Ovary (tissue), 9 donors: ENCODE results near the gene AP5M1. TPM values are rescaled to one million over a fixed set of nuclear protein-coding genes. Genes with fewer than 3 reads are reported as not detected.
"Not testable (repeated sequence)": the region's sequence is repeated elsewhere in the genome, so short reads cannot be mapped to it uniquely, and the experiment has no call there.

Experiments used
- DNase-seq, 5 donors: peaks; one replicate each; pipeline ENCODE4 v3.0.0-alpha.2; 2019 to 2020
- H3K27ac ChIP-seq, 2 donors: fragments of 200-600 bp; one replicate each; pipeline versions ENCODE4 v1.5.1 to v1.8.0; 2019 to 2022
- H3K27me3 ChIP-seq: fragments of 200-600 bp; one replicate; pipeline ENCODE4 v1.8.0; 2022
- H3K36me3 ChIP-seq: fragments of 200-600 bp; sonication (generic); one replicate; pipeline ENCODE4 v1.5.1; 2019
- H3K4me1 ChIP-seq: one replicate; pipeline ENCODE4 v1.8.1; 2013; ENCODE audit warnings: mild to moderate bottlenecking, moderate library complexity; ENCODE audit not compliant: insufficient read depth
- H3K4me3 ChIP-seq: fragments of 200-600 bp; sonication (generic); one replicate; pipeline ENCODE4 v1.5.1; 2017
- H3K9me3 ChIP-seq, 2 donors: fragments of 200-600 bp in 1 of 2; sonication (generic) in 1 of 2; one replicate each; pipeline versions ENCODE4 v1.5.1 to v1.8.1; 2013 to 2019; ENCODE audit warnings: mild to moderate bottlenecking in 1 of 2, moderate library complexity in 1 of 2
- CTCF ChIP-seq, 3 donors: fragments of 450-650 bp in 2 of 3; fragments of 200-600 bp in 1 of 3; IDR thresholded peaks; one replicate each; pipeline versions ENCODE4 v1.5.1 to v1.8.0; 2016 to 2022; ENCODE audit warnings: antibody characterized with exemption in 3 of 3, mild to moderate bottlenecking in 1 of 3
- EP300 ChIP-seq: sonication (generic); formaldehyde crosslinking; IDR thresholded peaks from one replicate; pipeline ENCODE4 v1.6.1; 2017; ENCODE audit warnings: antibody characterized with exemption
- POLR2A ChIP-seq: fragments of 450-650 bp; IDR thresholded peaks from one replicate; pipeline ENCODE4 v1.6.1; 2017; ENCODE audit warnings: antibody characterized with exemption, mild to moderate bottlenecking, moderate library complexity
- WGBS, 3 donors: extraction: QIAGEN DNeasy Blood & Tissue Kit in 1 of 3; methylation state at CpG; one replicate each; pipeline versions ENCODE4 v1.1.5 to v1.1.7; 2013 to 2017; 5-methylcytosine and 5-hydroxymethylcytosine counted together
- intact Hi-C, 4 donors: fragments of 100-400 bp; cut with DNase I; formaldehyde crosslinking; loops; one replicate each; pipeline versions ENCODE4 v1.11.0 to v1.15.1; 2022 to 2023
- polyA plus RNA-seq, 2 donors: library from polyadenylated mRNA; stranded (reverse); fragments of 200-250 nt in 1 of 2; fragments of 350-450 nt in 1 of 2; fragmentation: Illumina TruSeq in 1 of 2; extraction: RNeasy Lipid Tissue Mini Kit (QIAGEN cat#74804) in 1 of 2; gene quantifications; one replicate each; pipeline ENCODE4 v1.2.3, GENCODE V29; 2013 to 2014
- total RNA-seq, 7 donors: library from RNA; depleted of rRNA in 2 of 7; stranded (reverse); fragments of >200 nt in 2 of 7; fragmentation: NEBNext Ultra II Directional in 3 of 7; extraction: Animal tissue kit (Norgen Biotek cat#: 25700) in 3 of 7; gene quantifications; one replicate each; pipeline versions ENCODE4 v1.1.0 to v1.2.4, GENCODE V29; 2016 to 2023
- donor health status: DM: no; HTN: no; CAD: no; lungs with moderate emphysema.
- donor health status: DM: no; HTN: no; CAD: no.
- donor health status: Bipolar disorder and iron deficiency.
- donor health status: DM: yes; HTN: yes; CAD: no.
- donor health status: DM: no; HTN: no; CAD: no.
- donor health status: DM: yes; HTN: yes; CAD: no.

Gene AP5M1
- total and polyA plus RNA-seq, 9 donors = 7.3 to 31.0 (median 22.1) TPM

GRCh38 chr14:57254884-57255283 lies 13.9 kb upstream of the AP5M1 start:
- intact Hi-C loops = no loop called here
- DNase-seq = no peak
- H3K36me3 ChIP-seq = no peaks in the 10 kb centered on the region
- no peak overlapping the region for H3K27ac ChIP-seq
- no peaks in the 10 kb centered on the region for H3K27me3 ChIP-seq
- no peak overlapping the region for H3K4me3 ChIP-seq
- H3K9me3 ChIP-seq = no peaks in the 10 kb centered on the region
- H3K4me1 ChIP-seq = no peaks in the 10 kb centered on the region
- TF ChIP-seq CTCF (IDR thresholded peaks at IDR 0.05) = no peak
- no peak for TF ChIP-seq POLR2A
- TF ChIP-seq EP300 = no peak

- H3K27ac ChIP-seq, intact Hi-C loops, DNase-seq, H3K9me3 ChIP-seq, H3K27me3 ChIP-seq, H3K4me1 ChIP-seq, H3K4me3 ChIP-seq, H3K36me3 ChIP-seq: not testable (repeated sequence)
- 88 to 90% (median 90%) methylated on average over 2 of the region's 2 CpGs for WGBS, 3 donors
Measured at GRCh38 chr14:57258221-57258620, 10.6 kb upstream of the AP5M1 start.

GRCh38 chr14:57259672-57260071 lies 9.1 kb upstream of the AP5M1 start:
- WGBS, 3 donors = 83 to 94% (median 90%) methylated on average over 1 of the region's 1 CpG
- Histone ChIP-seq H3K9me3 (no peaks in the 10 kb centered on the region), H3K36me3 (no peaks in the 10 kb centered on the region), H3K27me3 (no peaks in the 10 kb centered on the region), H3K4me1 (peaks cover 4% of the 10 kb centered on the region), H3K27ac (no peak overlapping the region), H3K4me3 (no peak overlapping the region)
- TF ChIP-seq CTCF (IDR thresholded peaks at IDR 0.05) (no peak), EP300 (no peak), POLR2A (no peak)
- DNase-seq = no peak
- intact Hi-C loops = no loop called here

GRCh38 chr14:57261604-57262003 lies 7.2 kb upstream of the AP5M1 start:
- H3K36me3 ChIP-seq = no peaks in the 10 kb centered on the region
- H3K4me3 ChIP-seq = no peak overlapping the region
- DNase-seq = no peak
- intact Hi-C loops = no loop called here
- no peak overlapping the region for H3K27ac ChIP-seq
- no peaks in the 10 kb centered on the region for H3K9me3 ChIP-seq
- no peak for TF ChIP-seq CTCF (IDR thresholded peaks at IDR 0.05)
- TF ChIP-seq EP300 = no peak
- no peak for TF ChIP-seq POLR2A
- H3K27me3 ChIP-seq = no peaks in the 10 kb centered on the region
- peaks cover 6% of the 10 kb centered on the region for H3K4me1 ChIP-seq

- no peak for DNase-seq
- Histone ChIP-seq H3K27me3 (no peaks in the 10 kb centered on the region), H3K36me3 (no peaks in the 10 kb centered on the region), H3K4me1 (peaks cover 6% of the 10 kb centered on the region), H3K27ac (no peak overlapping the region), H3K9me3 (no peaks in the 10 kb centered on the region), H3K4me3 (no peak overlapping the region)
- intact Hi-C loops = no loop called here
- no peak for TF ChIP-seq CTCF (IDR thresholded peaks at IDR 0.05)
- TF ChIP-seq POLR2A = no peak
- no peak for TF ChIP-seq EP300
Measured at GRCh38 chr14:57262117-57262516, 6.7 kb upstream of the AP5M1 start.
